H1 (cell line): ENCODE results near the gene TSPAN3.

Source experiments
- ATF3 ChIP-seq: IDR thresholded peaks from 2 replicates; pipeline ENCODE4 v1.6.1; 2011; ENCODE audit warnings: low read depth, mild to moderate bottlenecking, low read length; ENCODE audit not compliant: insufficient read depth
- CBX5 ChIP-seq: fragments of 300-800, 300-1000 bp; sonication (generic); IDR thresholded peaks from 2 replicates; pipeline ENCODE4 v1.7.1; 2016; ENCODE audit warnings: antibody characterized with exemption, low read length, low read depth
- EZH2 ChIP-seq: fragments of 200-600 bp; sonication (generic); IDR thresholded peaks from 2 replicates; pipeline ENCODE4 v1.7.1; 2012; ENCODE audit warnings: low read depth, mild to moderate bottlenecking, moderate library complexity, low read length, inconsistent platforms; ENCODE audit not compliant: severe bottlenecking
- KDM5A ChIP-seq: fragments of 200-600 bp; IDR thresholded peaks from 2 replicates; pipeline ENCODE4 v1.7.1; 2012; ENCODE audit warnings: mild to moderate bottlenecking, low read length, inconsistent platforms, mixed read lengths
- SAP30 ChIP-seq: fragments of 300-600 bp; sonication (generic); IDR thresholded peaks from 2 replicates; pipeline ENCODE4 v1.7.1; 2012; ENCODE audit warnings: low read length, moderate library complexity, mild to moderate bottlenecking, inconsistent platforms; ENCODE audit not compliant: insufficient read depth, insufficient replicate concordance
- SP1 ChIP-seq: IDR thresholded peaks from 2 replicates; pipeline ENCODE4 v1.6.1; 2011; ENCODE audit warnings: low read depth, low read length
- TCF12 ChIP-seq: IDR thresholded peaks from 2 replicates; pipeline ENCODE4 v1.6.1; 2011; ENCODE audit warnings: low read depth, mild to moderate bottlenecking, low read length
- YY1 ChIP-seq: IDR thresholded peaks from 2 replicates; pipeline ENCODE4 v1.6.1; 2011; ENCODE audit warnings: low read depth, mild to moderate bottlenecking, low read length
- TF ChIP-seq, protein P1 (sequence below), 3 experiments: IDR thresholded peaks; 1 replicate in 2 of 3; 2 replicates in 1 of 3; pipeline versions ENCODE4 v1.5.1 to v1.6.1; 2011; ENCODE audit warnings: low read length in 3 of 3, mild to moderate bottlenecking in 3 of 3, inconsistent platforms in 2 of 3, low read depth in 1 of 3, moderate library complexity in 1 of 3; ENCODE audit not compliant: insufficient read depth in 1 of 3; ENCODE audit errors: control extremely low read depth in 1 of 3

DNA sequence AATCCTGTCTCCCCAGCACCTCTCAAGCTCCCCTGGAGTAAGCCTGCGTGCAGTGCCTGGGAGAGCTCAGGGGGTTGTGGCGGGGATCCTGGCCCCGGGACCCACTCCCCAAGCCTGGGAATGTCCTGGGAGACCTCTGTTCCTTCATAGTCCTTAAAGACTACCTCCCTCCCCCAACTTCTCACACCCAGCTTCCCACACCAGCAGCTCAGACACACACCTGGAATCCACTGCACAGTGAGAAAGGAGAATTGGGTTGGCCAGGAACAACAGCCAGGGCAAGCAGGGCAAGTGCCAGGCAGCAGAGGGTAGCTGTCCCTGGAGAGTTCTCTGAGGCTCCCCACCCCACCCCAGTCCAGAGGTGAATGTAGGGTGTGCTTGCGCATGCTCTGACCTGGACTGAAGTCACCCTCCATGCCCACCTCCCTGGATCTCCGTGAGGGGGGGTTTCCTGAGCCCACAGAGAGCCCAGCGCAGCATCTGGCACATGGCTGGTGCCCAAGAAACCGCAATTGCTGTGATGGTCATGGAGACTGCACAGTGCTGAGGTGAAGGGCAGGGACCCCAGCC lies 53.7 kb downstream of the TSPAN3 start:
- TF ChIP-seq, protein P1, sequence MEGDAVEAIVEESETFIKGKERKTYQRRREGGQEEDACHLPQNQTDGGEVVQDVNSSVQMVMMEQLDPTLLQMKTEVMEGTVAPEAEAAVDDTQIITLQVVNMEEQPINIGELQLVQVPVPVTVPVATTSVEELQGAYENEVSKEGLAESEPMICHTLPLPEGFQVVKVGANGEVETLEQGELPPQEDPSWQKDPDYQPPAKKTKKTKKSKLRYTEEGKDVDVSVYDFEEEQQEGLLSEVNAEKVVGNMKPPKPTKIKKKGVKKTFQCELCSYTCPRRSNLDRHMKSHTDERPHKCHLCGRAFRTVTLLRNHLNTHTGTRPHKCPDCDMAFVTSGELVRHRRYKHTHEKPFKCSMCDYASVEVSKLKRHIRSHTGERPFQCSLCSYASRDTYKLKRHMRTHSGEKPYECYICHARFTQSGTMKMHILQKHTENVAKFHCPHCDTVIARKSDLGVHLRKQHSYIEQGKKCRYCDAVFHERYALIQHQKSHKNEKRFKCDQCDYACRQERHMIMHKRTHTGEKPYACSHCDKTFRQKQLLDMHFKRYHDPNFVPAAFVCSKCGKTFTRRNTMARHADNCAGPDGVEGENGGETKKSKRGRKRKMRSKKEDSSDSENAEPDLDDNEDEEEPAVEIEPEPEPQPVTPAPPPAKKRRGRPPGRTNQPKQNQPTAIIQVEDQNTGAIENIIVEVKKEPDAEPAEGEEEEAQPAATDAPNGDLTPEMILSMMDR (IDR thresholded peaks at IDR 0.05; ENCODE audit: control extremely low read depth in 1 of 3, insufficient read depth in 1 of 3, low read depth in 1 of 3, low read length in 3 of 3): no peak
- TF ChIP-seq EZH2 (no peak), SAP30 (no peak), TCF12 (no peak), CBX5 (no peak), ATF3 (no peak), KDM5A (no peak), SP1 (no peak), YY1 (no peak)
